Neural cell (in vitro differentiated cells): ENCODE results near the gene SLC26A11. TPM values are rescaled to one million over a fixed set of nuclear protein-coding genes. Genes with fewer than 3 reads are reported as not detected.
"Not testable (repeated sequence)": the region's sequence is repeated elsewhere in the genome, so short reads cannot be mapped to it uniquely, and the experiment has no call there.

ENCODE experiments used
- H2AFZ ChIP-seq: fragments of 200-600, 300-800 bp; sonication (generic), shearing (Covaris generic); 2 replicates; pipeline ENCODE4 v1.6.0; 2014; ENCODE audit warnings: low read depth, mild to moderate bottlenecking, antibody characterized with exemption, low read length, moderate library complexity
- H3F3A ChIP-seq: fragments of 200-600 bp; shearing (Covaris generic); 2 replicates; pipeline ENCODE4 v1.6.1; 2016; ENCODE audit warnings: mild to moderate bottlenecking, moderate library complexity, mixed read lengths, antibody characterized with exemption, low read length; ENCODE audit not compliant: insufficient read depth, poor library complexity, severe bottlenecking
- H3K27ac ChIP-seq: fragments of 200-600, 300-800 bp; sonication (generic), shearing (Covaris generic); 2 replicates; pipeline ENCODE4 v1.5.1; 2014; ENCODE audit warnings: mild to moderate bottlenecking, low read length, moderate library complexity
- H3K27me3 ChIP-seq: fragments of 300-800, 200-600 bp; sonication (generic), shearing (Covaris generic); 2 replicates; pipeline ENCODE4 v1.6.0; 2014; ENCODE audit warnings: mild to moderate bottlenecking, low read depth, low read length, moderate library complexity; ENCODE audit not compliant: insufficient read depth
- H3K36me3 ChIP-seq: fragments of 300-800, 200-600 bp; sonication (generic), shearing (Covaris generic); 2 replicates; pipeline ENCODE4 v1.5.1; 2014; ENCODE audit warnings: mild to moderate bottlenecking, antibody characterized with exemption, low read length, moderate library complexity; ENCODE audit not compliant: insufficient read depth
- H3K4me2 ChIP-seq: fragments of 300-800, 200-600 bp; sonication (generic), shearing (Covaris generic); 2 replicates; pipeline ENCODE4 v1.6.0; 2014; ENCODE audit warnings: mild to moderate bottlenecking, low read length
- H3K4me3 ChIP-seq: fragments of 300-800, 200-600 bp; sonication (generic), shearing (Covaris generic); 2 replicates; pipeline ENCODE4 v1.5.1; 2014; ENCODE audit warnings: mild to moderate bottlenecking, low read length, moderate library complexity
- H3K79me2 ChIP-seq: fragments of 200-600 bp; shearing (Covaris generic); replicated peaks from 2 replicates; pipeline ENCODE4 v1.6.0; 2014; ENCODE audit warnings: mild to moderate bottlenecking, low read length, moderate library complexity; ENCODE audit not compliant: insufficient read depth
- H3K9ac ChIP-seq: fragments of 300-800, 200-600 bp; sonication (generic), shearing (Covaris generic); 2 replicates; pipeline ENCODE4 v1.6.1; 2016; ENCODE audit warnings: mild to moderate bottlenecking, low read length, mixed read lengths
- H3K9me2 ChIP-seq: fragments of 200-600 bp; shearing (Covaris generic); 2 replicates; pipeline ENCODE4 v1.6.1; 2016; ENCODE audit warnings: mild to moderate bottlenecking, low read length, mixed read lengths; ENCODE audit not compliant: insufficient read depth
- H3K9me3 ChIP-seq: fragments of 200-600, 300-800 bp; sonication (generic), shearing (Covaris generic); 2 replicates; pipeline ENCODE4 v1.6.1; 2016; ENCODE audit warnings: mild to moderate bottlenecking, mixed run types, low read length, moderate library complexity, mixed read lengths
- H4K20me1 ChIP-seq: fragments of 200-600 bp; shearing (Covaris generic); 2 replicates; pipeline ENCODE4 v1.6.1; 2016; ENCODE audit warnings: mild to moderate bottlenecking, mixed run types; ENCODE audit not compliant: insufficient read depth
- EP300 ChIP-seq: fragments of 450-650 bp; conservative IDR thresholded peaks from 2 replicates; pipeline ENCODE4 v1.6.1; 2014; ENCODE audit warnings: antibody characterized with exemption, mild to moderate bottlenecking, moderate library complexity; ENCODE audit not compliant: poor library complexity, severe bottlenecking
- EZH2 ChIP-seq: fragments of 200-600, 300-800 bp; shearing (Covaris generic), sonication (generic); IDR thresholded peaks from 2 replicates; pipeline ENCODE4 v1.6.1; 2014; ENCODE audit warnings: antibody characterized with exemption, low read length, borderline replicate concordance, mild to moderate bottlenecking; ENCODE audit not compliant: insufficient read depth, poor library complexity, severe bottlenecking
- MXI1 ChIP-seq: fragments of 450-650 bp; conservative IDR thresholded peaks from 2 replicates; pipeline ENCODE4 v1.6.1; 2014; ENCODE audit warnings: antibody characterized with exemption, mild to moderate bottlenecking; ENCODE audit not compliant: poor library complexity, severe bottlenecking
- POLR2AphosphoS5 ChIP-seq: IDR thresholded peaks from 2 replicates; pipeline ENCODE4 v1.6.1; 2012
- RAD21 ChIP-seq: fragments of 450-650 bp; conservative IDR thresholded peaks from 2 replicates; pipeline ENCODE4 v1.6.1; 2014; ENCODE audit warnings: antibody characterized with exemption, mild to moderate bottlenecking, moderate library complexity
- SMC3 ChIP-seq: fragments of 450-650 bp; conservative IDR thresholded peaks from 2 replicates; pipeline ENCODE4 v1.6.1; 2014; ENCODE audit warnings: antibody characterized with exemption, mild to moderate bottlenecking, moderate library complexity; ENCODE audit not compliant: poor library complexity
- TAF1 ChIP-seq: IDR thresholded peaks from 2 replicates; pipeline ENCODE4 v1.6.1; 2012; ENCODE audit warnings: low read depth
- polyA plus RNA-seq: library from polyadenylated mRNA; depleted of rRNA; stranded (reverse); fragments of >200 nt; gene quantifications from 2 replicates; pipeline ENCODE4 v1.2.3, GENCODE V29; 2014
- TF ChIP-seq, protein P1 (sequence below): IDR thresholded peaks from 2 replicates; pipeline ENCODE4 v1.6.1; 2012; ENCODE audit warnings: borderline replicate concordance
- TF ChIP-seq, protein P2 (sequence below): fragments of 450-650 bp; IDR thresholded peaks from 2 replicates; pipeline ENCODE4 v1.5.1; 2014; ENCODE audit warnings: antibody characterized with exemption, mild to moderate bottlenecking, moderate library complexity; ENCODE audit not compliant: poor library complexity, severe bottlenecking

The SLC26A11 gene
- polyA plus RNA-seq, 1 donor from 2014 or later = 18.6 TPM

DNA sequence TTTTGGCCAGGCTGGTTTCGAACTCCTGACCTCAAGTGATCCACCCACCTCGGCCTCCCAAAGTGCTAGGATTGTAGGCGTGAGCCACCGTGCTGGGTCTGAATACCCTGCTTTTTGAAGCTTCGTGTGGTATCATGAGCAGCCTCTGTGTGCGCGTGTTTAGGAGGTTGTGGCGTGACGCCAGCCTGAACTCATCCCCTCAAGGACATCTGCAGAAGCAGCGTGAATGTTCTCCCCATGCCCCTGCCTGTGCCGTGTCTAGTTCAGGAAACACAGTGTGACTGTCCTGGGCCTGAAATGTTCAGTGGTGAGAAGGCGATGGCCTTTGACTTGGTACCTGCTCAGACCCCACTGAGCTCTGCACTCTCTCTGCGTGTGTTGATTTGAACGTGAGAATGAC is 76.0 kb downstream of the SLC26A11 start:
- Histone ChIP-seq H3K36me3 (no peaks in the 10 kb centered on the region), H3K27me3 (no peaks in the 10 kb centered on the region), H3K9me2 (no peaks in the 10 kb centered on the region), H3K4me3 (no peak overlapping the region), H3K9me3 (no peaks in the 10 kb centered on the region), H3K4me2 (no peak overlapping the region), H2AFZ (no peak overlapping the region), H3K79me2 (no peaks in the 10 kb centered on the region), H3K27ac (no peak overlapping the region), H4K20me1 (no peaks in the 10 kb centered on the region), H3F3A (no peaks in the 10 kb centered on the region), H3K9ac (no peak overlapping the region)
- TF ChIP-seq POLR2AphosphoS5 (no peak), RAD21 (no peak), SMC3 (no peak), MXI1 (no peak), TAF1 (no peak), EP300 (no peak), EZH2 (no peak)
- TF ChIP-seq, protein P1, sequence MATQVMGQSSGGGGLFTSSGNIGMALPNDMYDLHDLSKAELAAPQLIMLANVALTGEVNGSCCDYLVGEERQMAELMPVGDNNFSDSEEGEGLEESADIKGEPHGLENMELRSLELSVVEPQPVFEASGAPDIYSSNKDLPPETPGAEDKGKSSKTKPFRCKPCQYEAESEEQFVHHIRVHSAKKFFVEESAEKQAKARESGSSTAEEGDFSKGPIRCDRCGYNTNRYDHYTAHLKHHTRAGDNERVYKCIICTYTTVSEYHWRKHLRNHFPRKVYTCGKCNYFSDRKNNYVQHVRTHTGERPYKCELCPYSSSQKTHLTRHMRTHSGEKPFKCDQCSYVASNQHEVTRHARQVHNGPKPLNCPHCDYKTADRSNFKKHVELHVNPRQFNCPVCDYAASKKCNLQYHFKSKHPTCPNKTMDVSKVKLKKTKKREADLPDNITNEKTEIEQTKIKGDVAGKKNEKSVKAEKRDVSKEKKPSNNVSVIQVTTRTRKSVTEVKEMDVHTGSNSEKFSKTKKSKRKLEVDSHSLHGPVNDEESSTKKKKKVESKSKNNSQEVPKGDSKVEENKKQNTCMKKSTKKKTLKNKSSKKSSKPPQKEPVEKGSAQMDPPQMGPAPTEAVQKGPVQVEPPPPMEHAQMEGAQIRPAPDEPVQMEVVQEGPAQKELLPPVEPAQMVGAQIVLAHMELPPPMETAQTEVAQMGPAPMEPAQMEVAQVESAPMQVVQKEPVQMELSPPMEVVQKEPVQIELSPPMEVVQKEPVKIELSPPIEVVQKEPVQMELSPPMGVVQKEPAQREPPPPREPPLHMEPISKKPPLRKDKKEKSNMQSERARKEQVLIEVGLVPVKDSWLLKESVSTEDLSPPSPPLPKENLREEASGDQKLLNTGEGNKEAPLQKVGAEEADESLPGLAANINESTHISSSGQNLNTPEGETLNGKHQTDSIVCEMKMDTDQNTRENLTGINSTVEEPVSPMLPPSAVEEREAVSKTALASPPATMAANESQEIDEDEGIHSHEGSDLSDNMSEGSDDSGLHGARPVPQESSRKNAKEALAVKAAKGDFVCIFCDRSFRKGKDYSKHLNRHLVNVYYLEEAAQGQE = no peak
- TF ChIP-seq, protein P2, sequence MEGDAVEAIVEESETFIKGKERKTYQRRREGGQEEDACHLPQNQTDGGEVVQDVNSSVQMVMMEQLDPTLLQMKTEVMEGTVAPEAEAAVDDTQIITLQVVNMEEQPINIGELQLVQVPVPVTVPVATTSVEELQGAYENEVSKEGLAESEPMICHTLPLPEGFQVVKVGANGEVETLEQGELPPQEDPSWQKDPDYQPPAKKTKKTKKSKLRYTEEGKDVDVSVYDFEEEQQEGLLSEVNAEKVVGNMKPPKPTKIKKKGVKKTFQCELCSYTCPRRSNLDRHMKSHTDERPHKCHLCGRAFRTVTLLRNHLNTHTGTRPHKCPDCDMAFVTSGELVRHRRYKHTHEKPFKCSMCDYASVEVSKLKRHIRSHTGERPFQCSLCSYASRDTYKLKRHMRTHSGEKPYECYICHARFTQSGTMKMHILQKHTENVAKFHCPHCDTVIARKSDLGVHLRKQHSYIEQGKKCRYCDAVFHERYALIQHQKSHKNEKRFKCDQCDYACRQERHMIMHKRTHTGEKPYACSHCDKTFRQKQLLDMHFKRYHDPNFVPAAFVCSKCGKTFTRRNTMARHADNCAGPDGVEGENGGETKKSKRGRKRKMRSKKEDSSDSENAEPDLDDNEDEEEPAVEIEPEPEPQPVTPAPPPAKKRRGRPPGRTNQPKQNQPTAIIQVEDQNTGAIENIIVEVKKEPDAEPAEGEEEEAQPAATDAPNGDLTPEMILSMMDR = no peak

DNA sequence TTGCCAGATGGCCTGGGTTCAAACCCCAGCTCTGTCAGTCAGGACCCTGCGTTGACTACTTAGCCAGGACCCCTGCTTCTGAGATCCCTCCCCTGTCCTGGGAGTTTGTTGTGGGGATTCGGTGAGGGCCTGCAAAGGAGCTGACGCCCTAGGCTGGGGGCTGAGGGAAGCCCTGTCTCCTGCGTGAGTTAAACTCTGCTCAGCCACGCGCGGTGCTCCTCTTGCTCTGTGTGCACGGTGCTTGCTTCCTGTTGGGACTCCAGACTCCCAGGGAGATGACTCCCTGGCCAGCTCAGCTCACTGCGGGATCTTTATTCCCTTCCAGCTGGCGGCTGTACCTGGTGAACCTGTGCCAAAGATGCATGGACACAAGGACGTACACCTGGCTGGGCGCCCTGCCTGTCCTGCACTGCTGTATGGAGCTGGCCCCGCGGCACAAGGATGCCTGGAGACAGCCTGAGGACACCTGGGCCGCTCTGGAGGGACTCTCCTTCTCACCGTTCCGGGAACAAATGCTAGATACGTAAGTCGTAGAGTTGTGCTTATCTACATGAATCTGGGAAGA is 77.9 kb downstream of the SLC26A11 start:
- Histone ChIP-seq H3K9me2 (no peaks in the 10 kb centered on the region), H3F3A (no peaks in the 10 kb centered on the region), H3K9me3 (no peaks in the 10 kb centered on the region), H3K27me3 (no peaks in the 10 kb centered on the region), H3K27ac (no peak overlapping the region), H3K9ac (no peak overlapping the region), H2AFZ (no peak overlapping the region), H3K36me3 (no peaks in the 10 kb centered on the region), H3K79me2 (no peaks in the 10 kb centered on the region), H3K4me3 (no peak overlapping the region), H3K4me2 (no peak overlapping the region), H4K20me1 (no peaks in the 10 kb centered on the region)
- TF ChIP-seq EP300 (no peak), SMC3 (no peak), RAD21 (no peak)
- TF ChIP-seq, protein P1 = no peak

DNA sequence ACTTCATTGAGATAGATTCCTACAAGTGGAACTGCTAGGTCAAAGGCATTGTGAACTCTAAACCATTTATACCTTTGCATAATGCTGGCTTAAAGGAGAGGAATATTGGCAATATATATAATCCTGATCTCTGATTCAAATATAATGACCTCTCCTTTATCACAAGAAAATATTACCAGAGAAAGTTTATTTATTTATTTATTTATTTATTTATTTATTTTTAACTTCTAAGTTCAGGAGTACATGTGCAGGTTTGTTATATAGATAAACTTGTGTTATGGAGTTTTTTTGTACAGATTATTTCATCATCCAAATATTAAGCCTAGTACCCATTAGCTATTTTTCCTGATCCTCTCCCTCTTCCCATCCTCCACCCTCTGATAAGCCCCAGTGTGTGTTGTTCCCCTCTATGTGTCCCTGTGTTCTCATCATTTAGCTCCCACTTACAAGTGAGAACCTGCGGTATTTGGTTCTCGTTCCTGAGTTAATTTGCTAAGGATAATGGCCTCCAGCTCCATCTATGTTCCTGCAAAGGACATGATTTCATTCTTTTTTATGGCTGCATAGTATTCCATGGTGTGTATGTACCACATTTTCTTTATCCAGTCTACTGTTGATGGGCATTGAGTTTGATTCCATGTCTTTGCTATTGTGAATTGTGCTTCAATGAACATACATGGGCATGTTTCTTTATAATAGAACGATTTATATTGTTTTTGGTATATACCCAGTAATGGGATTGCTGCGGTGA is 79.3 kb downstream of the SLC26A11 start:
- H3K27ac ChIP-seq, H3K9ac ChIP-seq, H3K9me3 ChIP-seq, H3K27me3 ChIP-seq, H3K4me3 ChIP-seq, H3K36me3 ChIP-seq, H3K4me2 ChIP-seq, H4K20me1 ChIP-seq, H2AFZ ChIP-seq, H3K9me2 ChIP-seq, H3F3A ChIP-seq, H3K79me2 ChIP-seq: not testable (repeated sequence)

DNA sequence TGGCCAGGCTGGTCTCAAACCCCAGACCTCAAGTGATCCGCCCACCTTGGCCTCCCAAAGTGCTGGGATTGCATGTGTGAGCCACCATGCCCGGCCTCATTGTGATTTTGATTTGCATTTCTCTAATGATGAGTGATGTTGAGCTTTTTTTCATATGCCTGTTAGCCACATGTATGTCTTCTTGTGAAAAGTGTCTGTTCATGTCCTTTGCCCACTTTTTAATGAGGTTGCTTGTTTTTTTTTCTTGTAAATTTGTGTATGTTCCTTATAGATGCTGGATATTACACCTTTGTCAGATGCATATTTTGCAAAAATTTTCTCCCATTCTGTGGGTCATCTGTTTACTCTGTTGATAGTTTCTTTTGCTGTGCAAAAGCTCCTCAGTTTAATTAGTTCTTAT is 80.5 kb downstream of the SLC26A11 start:
- not testable (repeated sequence) for H3F3A ChIP-seq, H4K20me1 ChIP-seq, H3K4me3 ChIP-seq, H2AFZ ChIP-seq, H3K4me2 ChIP-seq, H3K9ac ChIP-seq, H3K79me2 ChIP-seq, H3K9me2 ChIP-seq, H3K36me3 ChIP-seq, H3K27me3 ChIP-seq, H3K9me3 ChIP-seq, H3K27ac ChIP-seq
